Peyer's patch (tissue), 4 donors: ENCODE data around the gene GPAM. TPM values are rescaled to one million over a fixed set of nuclear protein-coding genes. Genes with fewer than 3 reads are reported as not detected.

Experiments used
- DNase-seq, 3 donors: peaks; one replicate each; pipeline ENCODE4 v3.0.0-alpha.2; 2017 to 2019
- H3K27ac ChIP-seq, 4 donors: fragments of 200-600 bp; sonication (generic); one replicate each; pipeline ENCODE4 v1.5.1; 2016 to 2019
- H3K27me3 ChIP-seq, 2 donors: fragments of 200-600 bp; sonication (generic); one replicate each; pipeline ENCODE4 v1.5.1; 2019
- H3K36me3 ChIP-seq, 3 donors: fragments of 200-600 bp; sonication (generic); one replicate each; pipeline ENCODE4 v1.5.1; 2016 to 2019
- H3K4me1 ChIP-seq, 4 donors: fragments of 200-600 bp; sonication (generic); one replicate each; pipeline ENCODE4 v1.5.1; 2016 to 2019
- H3K4me3 ChIP-seq, 4 donors: fragments of 200-600 bp; sonication (generic); 1 replicate in 3 of 4; 2 replicates in 1 of 4; pipeline ENCODE4 v1.5.1; 2016 to 2019; ENCODE audit warnings: mild to moderate bottlenecking in 1 of 4
- H3K9me3 ChIP-seq, 4 donors: fragments of 200-600 bp; sonication (generic); one replicate each; pipeline ENCODE4 v1.5.1; 2016 to 2019; ENCODE audit warnings: mild to moderate bottlenecking in 1 of 4
- CTCF ChIP-seq, 6 experiments: fragments of 450-650 bp in 4 of 6; fragments of 200-600 bp in 2 of 6; sonication (generic) in 1 of 6; IDR thresholded peaks; one replicate each; pipeline ENCODE4 v1.5.1; 2017 to 2019; ENCODE audit warnings: antibody characterized with exemption in 6 of 6, mild to moderate bottlenecking in 3 of 6, moderate library complexity in 1 of 6
- POLR2A ChIP-seq, 2 donors: fragments of 450-650 bp; IDR thresholded peaks; one replicate each; pipeline ENCODE4 v1.5.1; 2017; ENCODE audit warnings: antibody characterized with exemption in 2 of 2, mild to moderate bottlenecking in 2 of 2, moderate library complexity in 2 of 2
- total RNA-seq, 4 donors: library from RNA; depleted of rRNA; stranded (reverse); fragments of >200 nt; gene quantifications; one replicate each; pipeline ENCODE4 v1.1.0, GENCODE V29; 2016

GPAM gene
- total RNA-seq, 4 donors from 2014 or later = 3.3 to 13.7 (median 6.4) TPM

- no peak for DNase-seq
- Histone ChIP-seq H3K27ac (no peak overlapping the region), H3K4me1 (no peaks in the 10 kb centered on the region)
Measured at GRCh38 chr10:112215342-112215774, 31.8 kb upstream of the GPAM start.

GRCh38 chr10:112214298-112214926, 30.8 kb upstream of the GPAM start:
- no peak overlapping the region for H3K4me3 ChIP-seq
- no peaks in the 10 kb centered on the region for H3K4me1 ChIP-seq
- no peak for TF ChIP-seq CTCF (IDR thresholded peaks at IDR 0.05)
- TF ChIP-seq POLR2A (IDR thresholded peaks at IDR 0.05) = no peak
- no peaks in the 10 kb centered on the region for H3K9me3 ChIP-seq
- H3K36me3 ChIP-seq = no peaks in the 10 kb centered on the region
- no peaks in the 10 kb centered on the region for H3K27me3 ChIP-seq
- H3K27ac ChIP-seq = no peak overlapping the region
- no peak for DNase-seq

More at GRCh38 chr10:112215342-112215774, 31.8 kb upstream of the GPAM start:
- H3K36me3 ChIP-seq = no peaks in the 10 kb centered on the region
- peaks cover 0 to 5% (median 0%) of the 10 kb centered on the region in 4 donors for H3K9me3 ChIP-seq
- H3K4me3 ChIP-seq = no peak overlapping the region
- H3K27me3 ChIP-seq = no peaks in the 10 kb centered on the region
- TF ChIP-seq POLR2A (IDR thresholded peaks at IDR 0.05) = no peak
- TF ChIP-seq CTCF (IDR thresholded peaks at IDR 0.05) = no peak

- DNase-seq = no peak
- no peaks in the 10 kb centered on the region for H3K27me3 ChIP-seq
- no peak overlapping the region for H3K4me3 ChIP-seq
Measured at GRCh38 chr10:112213836-112214235, 30.3 kb upstream of the GPAM start.

GRCh38 chr10:112213098-112213823, 29.7 kb upstream of the GPAM start:
- Histone ChIP-seq H3K36me3 (no peaks in the 10 kb centered on the region), H3K27ac (no peak overlapping the region), H3K4me3 (no peak overlapping the region), H3K4me1 (no peaks in the 10 kb centered on the region), H3K27me3 (no peaks in the 10 kb centered on the region), H3K9me3 (no peaks in the 10 kb centered on the region)
- TF ChIP-seq POLR2A (IDR thresholded peaks at IDR 0.05) (no peak), CTCF (IDR thresholded peaks at IDR 0.05) (no peak)
- DNase-seq = no peak

More at GRCh38 chr10:112213836-112214235, 30.3 kb upstream of the GPAM start:
- Histone ChIP-seq H3K4me1 (no peaks in the 10 kb centered on the region), H3K9me3 (no peaks in the 10 kb centered on the region), H3K36me3 (no peaks in the 10 kb centered on the region), H3K27ac (no peak overlapping the region)
- no peak for TF ChIP-seq POLR2A (IDR thresholded peaks at IDR 0.05)
- TF ChIP-seq CTCF (IDR thresholded peaks at IDR 0.05) = no peak

GRCh38 chr10:112210666-112211065, 27.1 kb upstream of the GPAM start:
- no peaks in the 10 kb centered on the region for H3K36me3 ChIP-seq

More at GRCh38 chr10:112210666-112211065, 27.1 kb upstream of the GPAM start:
- Histone ChIP-seq H3K9me3 (no peaks in the 10 kb centered on the region), H3K27me3 (no peaks in the 10 kb centered on the region), H3K27ac (no peak overlapping the region), H3K4me1 (no peaks in the 10 kb centered on the region), H3K4me3 (no peak overlapping the region)
- TF ChIP-seq POLR2A (IDR thresholded peaks at IDR 0.05) = no peak
- TF ChIP-seq CTCF (IDR thresholded peaks at IDR 0.05) = no peak
- DNase-seq = no peak
